Right lobe of liver (tissue), 4 donors: Measurements from ENCODE around the gene CD59.

Experiments used
- CTCF ChIP-seq, 4 donors: fragments of 200-600 bp in 3 of 4; fragments of 450-650 bp in 1 of 4; IDR thresholded peaks; one replicate each; pipeline versions ENCODE4 v1.5.1 to v1.8.0; 2016 to 2022; ENCODE audit warnings: antibody characterized with exemption in 4 of 4, mild to moderate bottlenecking in 2 of 4
- POLR2A ChIP-seq: fragments of 450-650 bp; IDR thresholded peaks from one replicate; pipeline ENCODE4 v1.6.1; 2017; ENCODE audit warnings: antibody characterized with exemption, mild to moderate bottlenecking
- donor health status: DM: no; HTN: no; CAD: no.
- donor health status: DM: no; HTN: no; CAD: no.
- donor health status: DM: no; HTN: yes; CAD: no.

GRCh38 chr11:33692541-33692940, 43.7 kb downstream of the CD59 start:
- TF ChIP-seq CTCF (IDR thresholded peaks at IDR 0.05) (no peak), POLR2A (no peak)
